Measurements from ENCODE around the gene TKTL1.
"Not testable (repeated sequence)": the region's sequence is repeated elsewhere in the genome, so short reads cannot be mapped to it uniquely, and the experiment has no call there.

The TKTL1 gene

GRCh38 chrX:154310616-154311536, 15.3 kb downstream of the TKTL1 start:
- DNase-seq: no peak

- DNase-seq: no peak
These were observed 16.5 kb downstream of the TKTL1 start for GRCh38 chrX:154312116-154312515.

- DNase-seq: no peak
These were observed 17.6 kb downstream of the TKTL1 start for GRCh38 chrX:154313147-154313546.

GRCh38 chrX:154315416-154315815, 19.8 kb downstream of the TKTL1 start:
- no peak for DNase-seq

- no peak for DNase-seq
These were observed 21.9 kb downstream of the TKTL1 start for GRCh38 chrX:154317391-154317995.

GRCh38 chrX:154320406-154320805, 24.8 kb downstream of the TKTL1 start:
- no peak for DNase-seq

- no peak for DNase-seq
These were observed 25.6 kb downstream of the TKTL1 start for GRCh38 chrX:154321152-154321551.

- DNase-seq: no peak
These were observed 26.0 kb downstream of the TKTL1 start for GRCh38 chrX:154321594-154321993.

- DNase-seq: no peak
These were observed 27.3 kb downstream of the TKTL1 start for GRCh38 chrX:154322890-154323289.

- no peak for DNase-seq
These were observed 27.9 kb downstream of the TKTL1 start for GRCh38 chrX:154323537-154323936.

GRCh38 chrX:154325541-154325940, 29.9 kb downstream of the TKTL1 start:
- no peak for DNase-seq

- no peak for DNase-seq
These were observed 31.6 kb downstream of the TKTL1 start for GRCh38 chrX:154327038-154327820.

- no peak for DNase-seq
These were observed 33.1 kb downstream of the TKTL1 start for GRCh38 chrX:154328646-154329045.

GRCh38 chrX:154329294-154329693, 33.7 kb downstream of the TKTL1 start:
- DNase-seq: no peak

- no peak for DNase-seq
These were observed 37.0 kb downstream of the TKTL1 start for GRCh38 chrX:154332561-154332960.

GRCh38 chrX:154333116-154333515, 37.5 kb downstream of the TKTL1 start:
- DNase-seq: no peak

GRCh38 chrX:154333837-154334271, 38.3 kb downstream of the TKTL1 start:
- DNase-seq: no peak

GRCh38 chrX:154334496-154334895, 38.9 kb downstream of the TKTL1 start:
- DNase-seq: no peak

GRCh38 chrX:154341399-154342298, 46.1 kb downstream of the TKTL1 start:
- DNase-seq: not testable (repeated sequence)

- not testable (repeated sequence) for DNase-seq
These were observed 47.5 kb downstream of the TKTL1 start for GRCh38 chrX:154343063-154343462.

GRCh38 chrX:154343620-154344019, 48.0 kb downstream of the TKTL1 start:
- DNase-seq: not testable (repeated sequence)

GRCh38 chrX:154348114-154348531, 52.5 kb downstream of the TKTL1 start:
- no peak for DNase-seq

All from SHP77 treated with DMSO at 0.1 percent for 48 hours (cell line).